Neuronal stem cell (in vitro differentiated cells): Measurements from ENCODE around the gene ABT1.

Experiments
- DNase-seq: peaks from one replicate; pipeline ENCODE4 v3.0.0-alpha.2; 2013; ENCODE audit warnings: low spot score
- H2AFZ ChIP-seq: one replicate; pipeline ENCODE4 v1.6.1; 2013; ENCODE audit warnings: mild to moderate bottlenecking, low read length, inconsistent platforms
- H2AK5ac ChIP-seq: 2 replicates; pipeline ENCODE4 v1.6.1; 2013; ENCODE audit warnings: low read depth, mild to moderate bottlenecking, inconsistent platforms, low read length, moderate library complexity, mixed read lengths
- H2BK120ac ChIP-seq: 2 replicates; pipeline ENCODE4 v1.6.1; 2013; ENCODE audit warnings: low read depth, mild to moderate bottlenecking, inconsistent platforms, low read length, moderate library complexity, mixed read lengths
- H2BK12ac ChIP-seq: one replicate; pipeline ENCODE4 v1.6.1; 2013; ENCODE audit warnings: low read length, inconsistent platforms
- H2BK15ac ChIP-seq: 2 replicates; pipeline ENCODE4 v1.6.1; 2013; ENCODE audit warnings: mild to moderate bottlenecking, low read length, inconsistent platforms, mixed read lengths
- H2BK5ac ChIP-seq: one replicate; pipeline ENCODE4 v1.6.1; 2013; ENCODE audit warnings: inconsistent platforms, mild to moderate bottlenecking, low read length, moderate library complexity
- H3K14ac ChIP-seq: one replicate; pipeline ENCODE4 v1.6.1; 2013; ENCODE audit warnings: low read length, inconsistent platforms
- H3K18ac ChIP-seq: 2 replicates; pipeline ENCODE4 v1.6.1; 2013; ENCODE audit warnings: low read length, inconsistent platforms
- H3K23ac ChIP-seq: 2 replicates; pipeline ENCODE4 v1.6.1; 2013; ENCODE audit warnings: low read depth, mild to moderate bottlenecking, mixed read lengths, low read length, inconsistent platforms; ENCODE audit not compliant: poor library complexity
- H3K27ac ChIP-seq: replicated peaks from 3 replicates; pipeline ENCODE4 v1.5.1; 2013; ENCODE audit warnings: low read length, inconsistent platforms
- H3K27me3 ChIP-seq, 3 experiments: 2 replicates each; pipeline ENCODE4 v1.6.1; 2013; ENCODE audit warnings: low read length in 3 of 3, mild to moderate bottlenecking in 2 of 3, inconsistent platforms in 1 of 3, low read depth in 1 of 3, mixed read lengths in 1 of 3, moderate library complexity in 1 of 3; ENCODE audit not compliant: control insufficient read depth in 3 of 3, insufficient read depth in 3 of 3
- H3K36me3 ChIP-seq, 2 donors: replicated peaks in 1 of 2; 2 replicates each; pipeline ENCODE4 v1.6.1; 2013; ENCODE audit warnings: low read length in 2 of 2; ENCODE audit not compliant: control insufficient read depth in 2 of 2, insufficient read depth in 2 of 2
- H3K4ac ChIP-seq: 2 replicates; pipeline ENCODE4 v1.6.1; 2013; ENCODE audit warnings: inconsistent platforms, mild to moderate bottlenecking, low read length, moderate library complexity
- H3K4me1 ChIP-seq, 2 donors: 1 replicate in 1 of 2; 2 replicates in 1 of 2; pipeline ENCODE4 v1.6.1; 2013; ENCODE audit warnings: low read length in 2 of 2, low read depth in 1 of 2; ENCODE audit not compliant: control insufficient read depth in 2 of 2, insufficient read depth in 1 of 2
- H3K4me2 ChIP-seq: one replicate; pipeline ENCODE4 v1.6.1; 2013; ENCODE audit warnings: mild to moderate bottlenecking, low read length, inconsistent platforms; ENCODE audit not compliant: insufficient read depth, poor library complexity, severe bottlenecking
- H3K4me3 ChIP-seq, 2 donors: 2 replicates each; pipeline ENCODE4 v1.5.1; 2013; ENCODE audit warnings: low read length in 2 of 2, mild to moderate bottlenecking in 2 of 2, inconsistent platforms in 1 of 2, moderate library complexity in 1 of 2
- H3K79me1 ChIP-seq: one replicate; pipeline ENCODE4 v1.6.1; 2013; ENCODE audit warnings: low read depth, mild to moderate bottlenecking, inconsistent platforms, low read length, moderate library complexity
- H3K9ac ChIP-seq: one replicate; pipeline ENCODE4 v1.6.1; 2013; ENCODE audit warnings: mild to moderate bottlenecking, low read depth, low read length, inconsistent platforms; ENCODE audit not compliant: poor library complexity
- H3K9me3 ChIP-seq, 2 donors: replicated peaks in 1 of 2; 2 replicates each; pipeline versions ENCODE3 to v1.6.1; 2013; ENCODE audit warnings: low read length in 2 of 2, mild to moderate bottlenecking in 2 of 2, inconsistent platforms in 1 of 2, low read depth in 1 of 2, mixed read lengths in 1 of 2, moderate library complexity in 1 of 2; ENCODE audit not compliant: control insufficient read depth in 2 of 2, insufficient read depth in 1 of 2
- H4K8ac ChIP-seq: one replicate; pipeline ENCODE4 v1.6.1; 2013; ENCODE audit warnings: low read depth, mild to moderate bottlenecking, inconsistent platforms, low read length, moderate library complexity
- H4K91ac ChIP-seq: one replicate; pipeline ENCODE4 v1.6.1; 2013; ENCODE audit warnings: low read length, low read depth, mild to moderate bottlenecking, inconsistent platforms; ENCODE audit not compliant: poor library complexity
- WGBS, 2 donors: extraction: QIAGEN DNeasy Blood & Tissue Kit; methylation state at CpG; one replicate each; pipeline ENCODE4 v1.1.7; 2013; ENCODE audit warnings: missing lambda C conversion rate in 2 of 2, mixed read lengths in 1 of 2; ENCODE audit not compliant: insufficient read length in 2 of 2, insufficient replicate concordance in 1 of 2; ENCODE audit errors: extremely low coverage in 2 of 2; 5-methylcytosine and 5-hydroxymethylcytosine counted together

ABT1 gene

GRCh38 chr6:26570027-26570809 is 26.5 kb upstream of the ABT1 start:
- Histone ChIP-seq H3K4me3 (no peak overlapping the region), H2BK12ac (no peak overlapping the region), H2BK15ac (no peak overlapping the region), H3K4me2 (no peak overlapping the region), H3K27me3 (no peaks in the 10 kb centered on the region), H3K14ac (no peak overlapping the region), H3K79me1 (no peaks in the 10 kb centered on the region), H2AK5ac (no peak overlapping the region), H3K27ac (no peak overlapping the region), H4K8ac (no peak overlapping the region), H4K91ac (no peak overlapping the region), H3K9ac (no peak overlapping the region), H3K4ac (no peak overlapping the region), H2BK120ac (no peak overlapping the region), H3K23ac (peak overlapping the region; percentile 25), H3K36me3 (no peaks in the 10 kb centered on the region), H3K9me3 (no peaks in the 10 kb centered on the region), H3K18ac (no peak overlapping the region), H2AFZ (no peak overlapping the region), H3K4me1 (no peaks in the 10 kb centered on the region), H2BK5ac (no peak overlapping the region)
- DNase-seq: no peak
- 100% methylated on average over 1 of the region's 21 CpGs; no CpG with 5 or more reads in 1 of the 2 donors for WGBS, 2 donors

- H3K36me3 ChIP-seq: no peaks in the 10 kb centered on the region
- no peak overlapping the region for H2BK15ac ChIP-seq
- no peaks in the 10 kb centered on the region for H3K4me1 ChIP-seq
- H3K4me3 ChIP-seq: peak overlapping the region; percentile 50 to 82
- no peaks in the 10 kb centered on the region for H3K9me3 ChIP-seq
- peaks cover 0 to 12% (median 0%) of the 10 kb centered on the region in 3 experiments for H3K27me3 ChIP-seq
- no peak overlapping the region for H3K18ac ChIP-seq
- H2AFZ ChIP-seq: peak overlapping the region; percentile 85
- H3K23ac ChIP-seq: no peak overlapping the region
- H4K91ac ChIP-seq: no peak overlapping the region
- peak overlapping the region; percentile 40 for H3K4me2 ChIP-seq
- WGBS, 2 donors: no CpG with 5 or more reads among the region's 24 CpGs
- H3K4ac ChIP-seq: no peak overlapping the region
- H3K79me1 ChIP-seq: no peaks in the 10 kb centered on the region
- no peak overlapping the region for H2BK12ac ChIP-seq
- H2AK5ac ChIP-seq: no peak overlapping the region
- peak; percentile 86 for DNase-seq
- no peak overlapping the region for H2BK120ac ChIP-seq
- no peak overlapping the region for H4K8ac ChIP-seq
- no peak overlapping the region for H2BK5ac ChIP-seq
- no peak overlapping the region for H3K14ac ChIP-seq
- no peak overlapping the region for H3K9ac ChIP-seq
- H3K27ac ChIP-seq: peak overlapping the region; percentile 27
Observed at GRCh38 chr6:26571592-26572296, 25.0 kb upstream of the ABT1 start.

- no peak overlapping the region for H3K4me3 ChIP-seq
- no peak for DNase-seq
- no peak overlapping the region for H3K27ac ChIP-seq
- no peak overlapping the region for H2BK15ac ChIP-seq
- H3K4me1 ChIP-seq: no peaks in the 10 kb centered on the region
- H4K8ac ChIP-seq: no peak overlapping the region
- peaks cover 0 to 31% (median 0%) of the 10 kb centered on the region in 3 experiments for H3K27me3 ChIP-seq
- no peak overlapping the region for H3K4ac ChIP-seq
- no CpG with 5 or more reads among the region's 10 CpGs for WGBS, 2 donors
- H3K14ac ChIP-seq: no peak overlapping the region
- H4K91ac ChIP-seq: no peak overlapping the region
- no peak overlapping the region for H3K4me2 ChIP-seq
- no peak overlapping the region for H3K23ac ChIP-seq
- no peak overlapping the region for H3K18ac ChIP-seq
- no peak overlapping the region for H2AK5ac ChIP-seq
- H3K79me1 ChIP-seq: no peaks in the 10 kb centered on the region
- no peak overlapping the region for H2BK12ac ChIP-seq
- no peak overlapping the region for H2BK5ac ChIP-seq
- no peak overlapping the region for H3K9ac ChIP-seq
- peaks cover 0 to 9% of the 10 kb centered on the region in 2 donors for H3K9me3 ChIP-seq
- H3K36me3 ChIP-seq: no peaks in the 10 kb centered on the region
- H2BK120ac ChIP-seq: no peak overlapping the region
- no peak overlapping the region for H2AFZ ChIP-seq
Observed at GRCh38 chr6:26575494-26575939, 21.2 kb upstream of the ABT1 start.

GRCh38 chr6:26576407-26576843 is 20.3 kb upstream of the ABT1 start:
- DNase-seq: no peak
- Histone ChIP-seq H3K27me3 (peaks cover 0 to 31% (median under 1%) of the 10 kb centered on the region in 3 experiments), H3K9ac (no peak overlapping the region), H2AFZ (no peak overlapping the region), H4K91ac (no peak overlapping the region), H3K79me1 (no peaks in the 10 kb centered on the region), H3K4me3 (no peak overlapping the region), H3K14ac (no peak overlapping the region), H3K18ac (no peak overlapping the region), H3K36me3 (no peaks in the 10 kb centered on the region), H2BK120ac (no peak overlapping the region), H2BK12ac (no peak overlapping the region), H4K8ac (no peak overlapping the region), H3K4me1 (no peaks in the 10 kb centered on the region), H2BK5ac (no peak overlapping the region), H2BK15ac (no peak overlapping the region), H3K4ac (no peak overlapping the region), H3K9me3 (peaks cover 0 to 9% of the 10 kb centered on the region in 2 donors), H3K27ac (no peak overlapping the region), H2AK5ac (no peak overlapping the region), H3K4me2 (no peak overlapping the region), H3K23ac (no peak overlapping the region)
- 100% methylated on average over 2 of the region's 7 CpGs; no CpG with 5 or more reads in 1 of the 2 donors for WGBS, 2 donors
